ENCODE results near the gene ABITRAM.
"Not testable (repeated sequence)": the region's sequence is repeated elsewhere in the genome, so short reads cannot be mapped to it uniquely, and the experiment has no call there.

ABITRAM gene

DNA sequence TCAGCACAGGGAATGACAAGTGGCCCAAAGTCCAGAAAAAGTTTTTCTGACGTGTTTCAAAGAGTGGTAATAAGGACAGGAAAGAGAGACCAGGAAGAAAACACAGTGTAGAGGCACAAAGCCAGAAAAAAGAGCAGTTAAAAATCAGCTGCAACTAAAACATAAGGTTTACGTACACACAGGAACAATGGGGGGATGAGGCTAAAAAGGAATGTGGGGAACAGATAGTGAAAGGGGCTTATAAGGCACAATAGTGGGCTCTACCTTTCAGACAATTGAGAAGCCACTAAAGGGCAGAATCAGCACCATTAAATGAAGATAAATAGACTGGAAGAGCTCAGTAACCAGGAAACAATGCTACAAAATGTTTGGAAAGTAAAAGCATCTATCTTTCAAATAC, 5.8 kb upstream of the ABITRAM start:
- DNase-seq = no peak

- DNase-seq = peak in 6 of 51 donors; percentile 17 to 74 (median 36)
Observed at GRCh38 chr9:108933231-108933717, 926 bp upstream of the ABITRAM start.

DNA sequence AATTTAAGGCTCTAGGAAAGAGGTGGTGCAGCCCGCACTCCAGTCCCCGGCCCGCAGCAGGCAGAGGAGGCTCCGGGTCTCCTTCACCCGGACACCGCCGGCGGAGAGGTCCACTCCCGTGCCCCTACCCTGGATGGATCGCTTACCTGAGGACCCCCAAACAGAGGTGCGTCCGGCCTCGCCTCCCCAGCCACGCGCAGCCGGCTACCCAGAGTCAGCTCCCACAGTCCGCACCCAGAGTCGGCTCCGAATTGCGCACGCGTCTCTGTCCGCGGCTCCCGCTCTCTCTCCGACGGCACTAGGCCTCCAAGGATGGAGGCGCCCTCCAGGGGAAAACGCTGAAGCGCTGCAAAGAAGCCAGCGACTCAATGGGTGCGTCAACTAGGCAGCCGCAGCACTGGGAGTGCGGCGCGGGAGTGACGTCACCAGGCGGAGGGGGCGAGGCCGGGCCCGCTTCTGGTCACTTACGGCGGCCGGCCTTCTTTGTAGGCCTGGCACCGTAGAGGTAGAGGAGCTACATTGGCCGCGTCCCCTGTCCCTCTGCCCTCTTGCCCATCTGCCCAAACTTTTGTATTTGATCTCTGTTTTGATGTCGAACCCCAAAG, 380 bp upstream of the ABITRAM start, which contains the start of gene ELP1:
Gene ELP1, minus strand, starts transcription at position 407 of the 605 bp plus-strand sequence. CDS start 2,978 bp downstream, outside the sequence.
- DNase-seq = peak; percentile 40 to 98 (median 84)

- DNase-seq = no peak
Observed at GRCh38 chr9:108937561-108938305, 3.5 kb downstream of the ABITRAM start.

- DNase-seq = no peak
Observed at GRCh38 chr9:108939975-108940374, 5.8 kb downstream of the ABITRAM start.

DNA sequence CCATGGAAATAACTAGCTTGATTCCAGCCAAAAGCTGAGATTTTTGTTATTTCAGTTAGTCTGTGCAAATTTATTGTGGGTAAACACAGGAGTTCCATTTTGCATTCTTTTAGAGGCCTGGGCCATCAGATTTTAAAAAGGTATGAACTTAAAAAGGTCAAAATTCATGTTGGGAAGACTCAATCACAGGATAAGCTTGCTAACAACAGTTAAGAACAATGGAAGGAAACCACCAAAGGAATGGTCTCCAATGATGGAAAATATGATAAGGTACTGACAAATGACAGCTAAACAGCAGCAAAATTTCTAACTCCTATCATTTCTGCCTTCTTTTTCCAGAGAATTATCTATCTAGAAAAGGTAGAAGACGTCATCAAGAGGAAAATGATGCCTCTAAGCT, 16.0 kb downstream of the ABITRAM start:
- DNase-seq = no peak

DNA sequence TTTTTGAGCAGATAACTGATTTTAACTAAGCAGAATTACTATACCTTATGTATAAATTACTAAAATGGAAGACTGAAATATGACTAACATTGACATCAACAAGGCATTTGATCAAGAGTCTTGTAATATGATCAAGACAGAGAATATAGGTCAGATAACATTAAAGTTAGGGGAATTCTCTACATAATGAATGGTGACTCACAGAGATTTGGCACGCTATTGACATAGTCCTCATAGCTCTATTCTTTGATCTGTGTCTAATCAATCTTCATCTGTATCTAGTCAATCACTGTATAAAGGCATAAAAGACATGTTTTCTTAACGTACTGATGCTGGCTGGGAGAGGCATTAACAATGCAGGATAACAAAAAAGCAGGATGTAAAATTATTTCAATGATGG, 17.4 kb downstream of the ABITRAM start:
- no peak for DNase-seq

- peak in 1 of 51 donors; percentile 22 for DNase-seq
Observed at GRCh38 chr9:108953983-108954574, 19.9 kb downstream of the ABITRAM start.

- no peak for DNase-seq
Observed at GRCh38 chr9:108956022-108956630, 21.9 kb downstream of the ABITRAM start.

DNA sequence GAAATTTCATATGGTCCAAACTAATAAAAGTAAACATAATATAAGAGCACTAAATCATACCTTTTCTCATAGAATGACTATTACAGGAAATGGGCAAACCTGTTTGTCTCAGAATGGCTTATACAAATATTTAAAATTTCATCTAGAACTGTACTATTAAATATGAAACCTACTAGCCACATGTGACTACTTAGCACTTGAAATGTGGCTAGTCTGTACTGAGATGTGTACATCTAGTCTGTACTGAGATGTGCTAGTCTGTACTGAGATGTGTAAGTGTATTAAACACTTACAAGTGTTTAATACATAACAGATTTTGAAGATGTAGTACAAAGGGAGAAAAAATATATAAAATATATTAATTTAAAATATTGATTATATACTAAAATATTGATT, 22.4 kb downstream of the ABITRAM start:
- DNase-seq = no peak

GRCh38 chr9:108960331-108960730, 26.1 kb downstream of the ABITRAM start:
- no peak for DNase-seq

- DNase-seq = no peak
Observed at GRCh38 chr9:108961151-108961550, 27.0 kb downstream of the ABITRAM start.

DNA sequence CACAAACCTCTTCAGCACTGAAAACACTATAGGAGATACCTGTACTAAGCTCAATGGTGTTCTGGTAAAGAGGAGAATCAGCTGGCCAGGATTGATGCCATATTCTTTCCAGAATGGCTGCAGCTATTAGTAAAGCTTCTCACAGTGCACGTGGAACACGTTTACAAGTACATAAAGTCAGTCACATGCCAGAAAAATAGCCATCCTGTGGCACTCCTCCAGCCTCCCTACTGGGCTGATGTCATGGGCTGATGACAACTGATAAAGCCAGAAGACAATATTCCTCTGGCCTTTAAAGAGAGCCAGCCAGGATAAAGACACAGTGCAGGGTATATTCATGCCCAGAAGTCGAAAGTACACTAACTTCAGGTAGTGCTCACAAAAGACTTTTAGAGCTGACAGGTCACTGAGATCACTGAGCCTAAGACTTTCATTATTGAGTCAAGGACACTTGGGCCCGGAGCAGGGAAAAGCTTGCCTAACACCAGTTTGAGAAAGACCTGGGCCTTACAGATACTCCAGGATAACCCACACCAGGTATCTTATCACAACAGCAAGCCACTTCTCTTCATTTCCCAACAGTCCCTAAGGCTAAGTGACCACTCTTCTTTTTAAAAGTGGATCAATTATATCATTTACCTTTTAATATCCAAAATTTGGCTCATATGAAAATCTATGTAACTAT, 29.4 kb downstream of the ABITRAM start:
- no peak for DNase-seq

- DNase-seq = no peak
Observed at GRCh38 chr9:108967916-108968315, 33.7 kb downstream of the ABITRAM start.

DNA sequence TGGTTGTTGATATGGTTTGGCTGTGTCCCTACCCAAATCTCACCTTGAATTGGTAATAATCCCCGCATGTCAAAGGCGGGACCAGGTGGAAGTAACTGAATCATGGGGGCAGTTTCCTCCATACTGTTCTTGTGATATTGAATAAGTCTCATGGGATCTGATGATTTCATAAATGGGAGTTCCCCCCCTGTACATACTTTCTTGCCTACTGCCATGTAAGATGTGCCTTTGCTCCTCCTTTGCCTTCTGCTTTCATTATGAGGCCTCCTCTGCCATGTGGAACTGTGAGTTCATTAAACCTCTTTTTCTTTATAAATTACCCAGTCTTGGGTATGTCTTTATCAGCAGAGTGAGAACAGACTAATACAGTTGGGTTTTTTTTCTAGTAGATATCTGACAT, 37.2 kb downstream of the ABITRAM start:
- not testable (repeated sequence) for DNase-seq

DNA sequence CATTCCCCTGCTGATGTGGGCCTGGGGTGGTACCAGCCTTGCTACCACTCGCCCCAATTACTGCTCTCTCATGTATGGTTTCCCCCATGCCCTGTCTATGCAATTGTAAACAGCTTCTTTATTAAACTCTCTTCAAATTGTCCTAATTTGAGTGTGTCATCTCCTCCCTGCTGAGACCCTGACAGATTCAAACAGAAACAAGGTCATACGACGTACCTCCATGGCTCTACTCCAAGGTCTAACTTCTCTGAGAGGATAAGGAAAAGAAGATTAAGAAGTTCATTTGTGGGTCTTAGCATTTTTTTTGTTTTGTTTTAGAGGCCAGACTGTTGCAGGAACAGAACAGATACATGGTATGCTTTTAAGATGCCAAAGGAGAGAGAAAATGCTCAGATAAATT, 38.0 kb downstream of the ABITRAM start:
- no peak for DNase-seq

GRCh38 chr9:108972626-108973209, 38.5 kb downstream of the ABITRAM start:
- DNase-seq = no peak

DNA sequence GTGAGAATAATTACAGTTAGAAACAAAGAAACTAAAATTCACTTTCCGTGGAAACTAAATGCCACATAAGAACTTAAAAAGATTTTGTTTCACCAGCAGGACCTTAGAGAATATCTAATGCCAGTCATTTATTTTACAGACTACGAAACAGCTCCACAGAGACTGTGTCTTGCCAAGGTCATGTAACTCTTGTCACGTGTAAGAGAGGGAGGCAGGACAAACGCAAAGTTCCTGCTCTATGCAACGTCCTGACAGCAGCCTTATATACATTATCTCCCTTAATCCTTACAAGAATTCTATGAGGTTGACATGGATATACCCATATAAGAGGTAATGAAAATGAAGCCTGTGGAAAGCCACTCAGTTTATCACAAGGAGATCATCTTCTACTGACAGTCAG, 39.7 kb downstream of the ABITRAM start:
- no peak for DNase-seq

DNA sequence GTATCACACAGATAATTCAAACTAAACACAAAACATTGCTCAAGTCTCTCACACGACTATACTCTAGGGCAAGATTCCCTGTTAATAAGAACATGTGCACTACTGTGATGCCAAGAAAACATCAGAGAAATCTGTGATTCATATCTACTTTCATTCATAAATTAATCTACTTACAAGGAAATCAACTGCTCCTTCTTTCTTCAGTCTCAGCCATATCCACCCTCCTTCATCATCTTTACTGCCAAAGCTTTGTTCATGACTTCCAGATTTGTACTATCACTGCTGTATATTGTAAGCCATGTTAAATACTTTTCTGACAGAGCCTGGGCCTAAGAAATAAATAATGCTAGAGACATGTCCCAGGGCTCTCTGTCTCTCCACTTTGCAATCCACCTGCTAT, 44.0 kb downstream of the ABITRAM start:
- no peak for DNase-seq

DNA sequence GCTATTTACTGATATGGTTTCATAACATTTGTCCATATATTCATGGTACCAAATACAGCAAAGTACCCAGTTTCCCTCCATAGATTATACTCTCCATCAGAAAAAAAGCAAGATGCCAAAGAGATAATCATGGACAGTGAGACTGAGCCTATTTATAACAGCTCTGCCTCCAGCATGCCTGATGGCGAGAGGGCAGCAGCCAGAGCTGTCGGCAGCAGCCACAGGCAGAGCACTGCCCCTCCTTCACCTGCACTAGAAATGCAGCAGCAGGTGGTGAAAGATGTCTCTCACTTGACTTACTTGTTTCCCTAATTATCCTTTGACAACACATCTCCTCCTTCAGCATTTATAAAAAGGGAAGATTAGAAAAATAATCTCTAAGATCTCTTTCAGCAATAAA, 46.7 kb downstream of the ABITRAM start:
- peak in 1 of 51 donors; percentile 2 for DNase-seq

DNA sequence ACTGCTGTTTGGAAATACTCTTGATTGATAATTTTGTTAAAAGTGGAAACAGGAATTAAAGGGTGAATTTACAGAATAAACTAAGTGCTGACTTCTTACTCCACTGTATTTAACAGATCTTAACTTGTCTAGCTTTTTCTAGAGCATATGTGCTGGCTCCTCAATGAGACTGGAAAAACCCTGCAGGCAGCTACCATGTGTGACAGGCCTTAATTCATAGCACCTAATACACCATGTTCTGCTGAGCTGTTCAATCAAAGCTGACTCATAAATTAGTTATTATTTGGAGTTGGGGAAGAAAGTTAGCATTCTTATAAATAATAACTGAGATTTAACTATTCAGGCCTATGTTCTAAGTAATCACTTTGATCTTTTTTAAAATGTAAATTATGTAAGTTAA, 49.7 kb downstream of the ABITRAM start:
- no peak for DNase-seq

Measured in hypothalamus (tissue), 51 donors.